HEK293T (cell line): ENCODE results near the gene SLC25A6.

Source experiments
- CTCF ChIA-PET: fragments of 350-600 bp; formaldehyde crosslinking; extraction: SDS; loops from one replicate; lab custom pipeline; 2021; ENCODE audit warnings: antibody characterized with exemption, inconsistent platforms; lab: Yijun Ruan, JAX
- POLR2A ChIA-PET: fragments of 350-600 bp; formaldehyde crosslinking; extraction: SDS; loops from one replicate; lab custom pipeline; 2020; ENCODE audit warnings: antibody characterized with exemption, inconsistent platforms; lab: Yijun Ruan, JAX
- DNase-seq: peaks from one replicate; pipeline ENCODE4 v3.0.0; 2012; ENCODE audit warnings: mixed read lengths; ENCODE audit errors: extremely low spot score
- ARNT ChIP-seq: fragments of 450-650 bp; IDR thresholded peaks from 2 replicates; pipeline ENCODE4 v1.6.1; 2017; ENCODE audit warnings: mild to moderate bottlenecking
- BHLHE40 ChIP-seq: fragments of 450-650 bp; IDR thresholded peaks from 2 replicates; pipeline ENCODE4 v1.6.1; 2016; ENCODE audit warnings: mild to moderate bottlenecking, moderate library complexity, borderline replicate concordance
- CTBP1 ChIP-seq: fragments of 450-650 bp; IDR thresholded peaks from 2 replicates; pipeline ENCODE4 v1.6.1; 2016; ENCODE audit warnings: borderline replicate concordance
- ELF4 ChIP-seq: fragments of 450-650 bp; IDR thresholded peaks from 2 replicates; pipeline ENCODE4 v1.6.1; 2017; ENCODE audit warnings: antibody characterized with exemption
- FOXA1 ChIP-seq: fragments of 450-650 bp; IDR thresholded peaks from 2 replicates; pipeline ENCODE4 v1.6.1; 2016; ENCODE audit warnings: mild to moderate bottlenecking
- FOXK2 ChIP-seq: fragments of 450-650 bp; IDR thresholded peaks from 2 replicates; pipeline ENCODE4 v1.6.1; 2016; ENCODE audit warnings: mild to moderate bottlenecking
- FOXM1 ChIP-seq: fragments of 450-650 bp; IDR thresholded peaks from 2 replicates; pipeline ENCODE4 v1.6.1; 2017; ENCODE audit warnings: mild to moderate bottlenecking, borderline replicate concordance
- HDGF ChIP-seq: fragments of 450-650 bp; IDR thresholded peaks from 2 replicates; pipeline ENCODE4 v1.6.1; 2017; ENCODE audit warnings: antibody characterized with exemption, borderline replicate concordance
- L3MBTL2 ChIP-seq: fragments of 450-650 bp; conservative IDR thresholded peaks from 2 replicates; pipeline ENCODE4 v1.6.1; 2016; ENCODE audit warnings: mild to moderate bottlenecking
- LEF1 ChIP-seq: fragments of 450-650 bp; IDR thresholded peaks from 2 replicates; pipeline ENCODE4 v1.6.1; 2017; ENCODE audit warnings: mild to moderate bottlenecking, borderline replicate concordance
- NFRKB ChIP-seq: fragments of 450-650 bp; IDR thresholded peaks from 2 replicates; pipeline ENCODE4 v1.6.1; 2016; ENCODE audit warnings: mild to moderate bottlenecking, moderate library complexity
- SP1 ChIP-seq: fragments of 450-650 bp; IDR thresholded peaks from 2 replicates; pipeline ENCODE4 v1.6.1; 2017
- SUZ12 ChIP-seq: fragments of 450-650 bp; IDR thresholded peaks from 2 replicates; pipeline ENCODE4 v1.6.1; 2016; ENCODE audit warnings: mild to moderate bottlenecking
- TARDBP ChIP-seq: fragments of 450-650 bp; IDR thresholded peaks from 2 replicates; pipeline ENCODE4 v1.6.1; 2016
- ZNF384 ChIP-seq: fragments of 450-650 bp; IDR thresholded peaks from 2 replicates; pipeline ENCODE4 v1.6.1; 2016
- TF ChIP-seq, protein P1 (sequence below): fragments of 450-650 bp; IDR thresholded peaks from 2 replicates; pipeline ENCODE4 v1.6.1; 2016

SLC25A6 gene

DNA sequence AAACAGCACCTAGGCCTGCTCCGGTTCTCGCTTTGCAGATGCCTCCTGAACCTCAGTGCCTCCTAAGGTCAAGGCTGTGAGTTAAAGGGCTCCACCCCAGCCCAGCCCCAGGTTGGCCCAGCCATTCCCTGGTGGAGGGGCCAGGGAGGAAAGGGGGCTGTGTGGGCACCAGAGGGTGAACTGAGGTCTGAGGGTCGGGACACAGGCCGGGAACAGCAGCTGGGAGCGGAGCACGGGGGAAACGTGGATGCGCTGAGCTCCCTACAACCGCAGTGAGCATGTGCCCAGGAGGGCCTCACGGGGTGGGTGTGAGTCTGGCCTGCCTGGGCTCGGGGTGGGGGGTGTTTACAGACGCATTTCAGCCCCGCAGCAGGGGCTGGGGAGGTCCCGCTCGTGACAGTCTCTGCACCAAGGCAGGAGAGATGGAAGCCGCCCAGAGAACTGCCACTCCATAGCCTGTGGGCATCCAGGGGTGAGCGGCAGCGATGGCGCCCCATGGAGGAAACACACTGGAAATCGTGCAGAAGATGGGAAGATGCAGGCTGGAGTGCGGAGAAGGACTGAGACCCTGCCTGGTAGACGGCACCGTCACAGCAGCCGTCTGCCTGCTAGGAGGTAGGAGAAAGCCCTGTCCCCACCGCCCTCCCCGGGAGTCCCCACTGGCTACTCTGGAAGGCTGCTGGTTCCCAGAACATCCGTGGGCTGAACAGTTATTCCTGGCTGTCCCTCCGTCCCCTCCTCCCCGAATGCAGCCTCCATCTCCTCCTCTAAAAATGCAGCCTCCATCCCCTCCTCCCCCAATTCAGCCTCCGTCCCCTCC is 9.9 kb upstream of the SLC25A6 start:
- ChIA-PET CTCF (no interaction called here), POLR2A (no interaction called here)
- DNase-seq: no peak
- TF ChIP-seq L3MBTL2 (no peak), TARDBP (no peak), ELF4 (no peak), LEF1 (no peak), NFRKB (no peak), SUZ12 (no peak), FOXK2 (no peak), FOXM1 (no peak), CTBP1 (no peak), HDGF (no peak), BHLHE40 (no peak), SP1 (no peak), ARNT (no peak)
- TF ChIP-seq, protein P1, sequence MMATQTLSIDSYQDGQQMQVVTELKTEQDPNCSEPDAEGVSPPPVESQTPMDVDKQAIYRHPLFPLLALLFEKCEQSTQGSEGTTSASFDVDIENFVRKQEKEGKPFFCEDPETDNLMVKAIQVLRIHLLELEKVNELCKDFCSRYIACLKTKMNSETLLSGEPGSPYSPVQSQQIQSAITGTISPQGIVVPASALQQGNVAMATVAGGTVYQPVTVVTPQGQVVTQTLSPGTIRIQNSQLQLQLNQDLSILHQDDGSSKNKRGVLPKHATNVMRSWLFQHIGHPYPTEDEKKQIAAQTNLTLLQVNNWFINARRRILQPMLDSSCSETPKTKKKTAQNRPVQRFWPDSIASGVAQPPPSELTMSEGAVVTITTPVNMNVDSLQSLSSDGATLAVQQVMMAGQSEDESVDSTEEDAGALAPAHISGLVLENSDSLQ: no peak

DNA sequence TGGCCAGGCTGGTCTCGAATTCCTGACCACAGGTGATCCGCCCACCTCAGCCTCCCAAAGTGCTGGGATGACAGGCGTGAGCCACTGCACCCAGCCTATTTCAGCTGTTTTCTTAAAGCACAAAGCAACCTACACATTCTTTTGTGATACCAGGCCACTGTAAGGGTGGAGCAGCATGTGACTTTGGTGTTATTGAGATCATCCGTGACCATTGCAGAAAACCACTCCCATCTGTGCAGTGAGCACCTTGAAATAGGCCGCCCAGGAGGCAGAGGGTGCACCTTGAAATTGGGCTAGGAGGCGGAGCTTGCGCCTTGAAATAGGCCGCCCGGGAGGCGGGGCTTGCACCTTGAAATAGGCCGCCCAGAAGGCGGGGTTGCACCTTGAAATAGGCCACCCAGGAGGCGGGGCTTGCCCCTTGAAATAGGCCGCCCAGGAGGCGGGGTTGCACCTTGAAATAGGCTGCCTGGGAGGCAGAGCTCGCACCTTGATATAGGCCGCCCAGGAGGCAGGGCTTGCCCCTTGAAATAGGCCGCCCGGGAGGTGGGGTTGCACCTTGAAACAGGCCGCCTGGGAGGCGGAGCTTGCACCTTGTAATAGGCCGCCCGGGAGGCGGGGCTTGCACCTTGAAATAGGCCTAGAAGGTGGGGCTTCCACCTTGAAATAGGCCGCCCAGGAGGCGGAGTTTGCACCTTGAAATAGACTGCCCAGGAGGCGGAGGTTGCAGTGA is 9.0 kb upstream of the SLC25A6 start:
- no peak for DNase-seq
- TF ChIP-seq, protein P1: no peak
- POLR2A ChIA-PET: no interaction called here
- CTCF ChIA-PET: no interaction called here

DNA sequence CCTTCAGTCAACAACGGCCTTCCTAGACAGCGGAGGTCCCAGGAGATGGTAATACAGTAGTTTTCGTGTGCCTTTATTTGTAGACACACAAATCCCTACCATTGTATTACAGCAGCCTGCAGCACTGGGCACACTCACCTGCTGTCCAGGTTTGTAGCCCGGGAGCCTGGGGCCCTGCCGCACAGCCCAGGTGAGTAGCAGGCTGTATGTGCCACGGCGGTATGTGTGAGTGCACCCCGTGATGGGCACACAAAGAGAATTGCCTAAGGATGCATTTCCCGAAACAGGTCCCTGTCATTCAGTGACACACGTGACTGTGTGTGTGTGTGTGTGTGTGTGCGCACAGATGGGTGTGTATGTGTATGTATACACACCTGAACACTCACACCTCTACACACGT is 8.1 kb upstream of the SLC25A6 start:
- no peak for DNase-seq
- TF ChIP-seq ZNF384 (no peak), FOXK2 (no peak), TARDBP (no peak), L3MBTL2 (no peak), BHLHE40 (no peak), SP1 (no peak), FOXA1 (no peak), FOXM1 (no peak)
- TF ChIP-seq, protein P1: no peak
- ChIA-PET CTCF (no interaction called here), POLR2A (no interaction called here)

DNA sequence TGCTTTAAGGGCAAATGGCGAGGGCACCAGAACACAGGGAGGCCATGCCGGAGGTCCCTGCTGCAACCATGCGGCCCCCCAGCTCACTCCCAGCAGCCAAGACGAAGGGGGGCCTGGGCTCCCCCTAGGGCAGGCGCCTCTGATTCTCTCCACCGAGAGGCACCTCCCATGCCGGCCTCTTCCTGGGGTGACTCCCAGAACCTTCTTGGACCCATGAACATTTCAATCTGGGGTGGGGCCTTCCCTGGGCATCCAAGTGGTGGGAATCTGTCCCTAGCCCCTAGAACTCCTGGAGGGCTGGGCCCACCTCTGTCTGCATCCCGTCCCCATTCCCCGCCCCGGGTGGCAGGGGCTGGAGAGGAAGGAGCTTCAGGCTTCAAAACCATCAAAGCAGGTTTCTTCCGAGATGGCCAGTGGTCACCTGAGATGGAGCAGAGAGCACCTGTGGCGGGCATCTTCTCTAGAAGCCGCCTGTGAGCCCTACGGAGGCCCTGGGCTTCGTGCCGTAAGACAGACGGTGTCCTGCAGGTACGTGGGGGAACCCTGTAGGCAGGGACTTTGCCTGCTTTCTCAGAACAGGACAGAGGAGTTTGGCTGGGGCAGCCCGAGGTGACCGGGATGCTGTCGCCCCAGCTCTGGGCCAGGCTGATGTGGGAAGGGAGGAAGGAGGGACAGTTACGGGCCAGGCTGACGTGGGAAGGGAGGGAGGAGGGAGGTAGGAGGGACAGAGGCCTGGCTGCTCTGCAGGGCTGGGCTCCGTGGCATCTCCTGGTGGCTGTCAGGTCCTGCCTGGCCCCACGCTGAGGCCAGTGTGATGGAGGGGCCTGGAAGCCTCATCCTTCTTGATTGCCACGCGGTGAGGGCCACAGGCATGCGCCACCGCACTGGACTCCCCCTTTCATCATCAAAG is 6.8 kb upstream of the SLC25A6 start:
- CTCF ChIA-PET: no interaction called here
- POLR2A ChIA-PET: no interaction called here
- TF ChIP-seq L3MBTL2 (no peak), FOXA1 (no peak), LEF1 (no peak), ARNT (no peak), ELF4 (no peak), BHLHE40 (no peak), FOXK2 (no peak), NFRKB (no peak), ZNF384 (no peak), HDGF (no peak), TARDBP (no peak), CTBP1 (no peak), SP1 (no peak), SUZ12 (no peak), FOXM1 (no peak)
- TF ChIP-seq, protein P1: no peak
- DNase-seq: no peak

DNA sequence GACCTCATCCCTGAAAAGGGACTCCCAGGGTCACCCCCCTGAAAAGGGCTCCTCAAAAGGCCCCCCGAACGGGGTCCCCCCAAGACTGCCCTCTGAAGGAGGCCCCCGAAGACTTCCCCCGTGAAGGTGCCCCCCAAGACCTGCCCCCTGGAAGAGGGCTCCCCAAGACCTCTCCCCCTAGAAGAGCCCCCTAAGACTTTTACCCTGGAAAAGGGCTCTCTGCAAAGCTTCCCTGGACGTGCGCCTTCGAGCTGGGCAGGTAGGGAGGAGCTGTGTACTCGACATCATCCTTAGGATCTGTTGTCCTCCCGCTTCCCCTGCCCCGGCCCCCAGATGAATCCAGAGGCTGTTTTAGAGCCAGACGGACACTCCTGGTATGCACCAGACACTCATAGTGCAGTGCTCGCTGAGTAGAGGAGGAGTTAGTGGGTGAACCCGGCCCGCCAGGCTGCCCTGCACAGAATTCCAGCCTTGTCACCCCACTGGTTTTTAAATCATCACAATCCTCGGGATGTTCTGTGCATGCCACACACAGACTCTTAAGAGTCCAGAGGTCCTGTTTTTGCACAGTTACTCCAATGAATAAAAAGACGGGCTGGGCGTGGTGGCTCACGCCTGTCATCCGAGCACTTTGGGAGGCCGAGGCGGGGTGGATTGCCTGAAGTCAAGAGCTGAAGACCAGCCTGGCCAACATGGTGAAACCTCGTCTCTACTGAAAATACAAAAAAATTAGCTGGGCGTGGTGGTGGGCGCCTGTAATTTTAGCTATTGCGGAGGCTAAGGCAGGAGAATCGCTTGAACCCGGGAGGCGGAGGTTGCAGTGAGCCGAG is 5.7 kb upstream of the SLC25A6 start:
- ChIA-PET POLR2A (no interaction called here), CTCF (no interaction called here)
- DNase-seq: no peak
- TF ChIP-seq BHLHE40: no peak
- TF ChIP-seq FOXM1: no peak
- TF ChIP-seq, protein P1: no peak
- no peak for TF ChIP-seq SUZ12
- TF ChIP-seq HDGF: no peak
- no peak for TF ChIP-seq L3MBTL2
